ENCODE results near the gene DNAJA4.

GRCh38 chr15:78317145-78317836 lies 52.9 kb downstream of the DNAJA4 start:
- TF ChIP-seq CTCF (conservative IDR thresholded peaks at IDR 0.05; ENCODE audit: low read depth, low read length) (peak; percentile 44), EZH2 (IDR thresholded peaks at IDR 0.05; ENCODE audit: low read length, unreplicated experiment) (no peak), EZH2phosphoT487 (IDR thresholded peaks at IDR 0.05; ENCODE audit: borderline replicate concordance, low read length) (no peak)
